Uterus (tissue), 2 donors: ENCODE measurements around the gene DIP2B.

ENCODE experiments used
- POLR2A ChIP-seq, 2 donors: fragments of 450-650 bp; IDR thresholded peaks; one replicate each; pipeline ENCODE4 v1.6.1; 2016; ENCODE audit warnings: antibody characterized with exemption in 2 of 2, mild to moderate bottlenecking in 1 of 2, moderate library complexity in 1 of 2
- TF ChIP-seq, protein P1 (sequence below), 4 experiments: fragments of 200-600 bp in 2 of 4; fragments of 450-650 bp in 2 of 4; sonication (generic) in 2 of 4; IDR thresholded peaks; one replicate each; pipeline ENCODE4 v1.5.1; 2016 to 2019; ENCODE audit warnings: antibody characterized with exemption in 4 of 4, mild to moderate bottlenecking in 2 of 4, moderate library complexity in 1 of 4

DNA sequence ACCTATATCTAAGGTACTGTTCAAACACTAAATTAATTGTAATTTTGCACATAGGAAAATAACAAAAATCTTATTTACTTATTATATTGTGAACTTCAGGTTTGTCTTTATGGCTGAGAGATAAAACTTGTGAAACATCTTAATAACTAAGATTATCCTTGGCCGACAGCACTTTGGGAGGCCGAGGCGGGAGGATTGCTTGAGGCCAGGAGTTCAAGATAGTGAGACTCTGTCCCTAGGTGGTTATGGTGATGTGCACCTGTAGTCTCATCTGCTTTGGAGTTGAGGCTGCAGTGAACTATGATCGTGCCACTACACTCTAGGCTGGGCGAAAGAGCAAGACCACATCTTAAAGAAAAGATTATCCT, 22.6 kb downstream of the DIP2B start:
- TF ChIP-seq, protein P1, sequence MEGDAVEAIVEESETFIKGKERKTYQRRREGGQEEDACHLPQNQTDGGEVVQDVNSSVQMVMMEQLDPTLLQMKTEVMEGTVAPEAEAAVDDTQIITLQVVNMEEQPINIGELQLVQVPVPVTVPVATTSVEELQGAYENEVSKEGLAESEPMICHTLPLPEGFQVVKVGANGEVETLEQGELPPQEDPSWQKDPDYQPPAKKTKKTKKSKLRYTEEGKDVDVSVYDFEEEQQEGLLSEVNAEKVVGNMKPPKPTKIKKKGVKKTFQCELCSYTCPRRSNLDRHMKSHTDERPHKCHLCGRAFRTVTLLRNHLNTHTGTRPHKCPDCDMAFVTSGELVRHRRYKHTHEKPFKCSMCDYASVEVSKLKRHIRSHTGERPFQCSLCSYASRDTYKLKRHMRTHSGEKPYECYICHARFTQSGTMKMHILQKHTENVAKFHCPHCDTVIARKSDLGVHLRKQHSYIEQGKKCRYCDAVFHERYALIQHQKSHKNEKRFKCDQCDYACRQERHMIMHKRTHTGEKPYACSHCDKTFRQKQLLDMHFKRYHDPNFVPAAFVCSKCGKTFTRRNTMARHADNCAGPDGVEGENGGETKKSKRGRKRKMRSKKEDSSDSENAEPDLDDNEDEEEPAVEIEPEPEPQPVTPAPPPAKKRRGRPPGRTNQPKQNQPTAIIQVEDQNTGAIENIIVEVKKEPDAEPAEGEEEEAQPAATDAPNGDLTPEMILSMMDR (IDR thresholded peaks at IDR 0.05): no peak
- no peak for TF ChIP-seq POLR2A (IDR thresholded peaks at IDR 0.05)
